Choroid plexus epithelial cell (primary cell): ENCODE measurements around the gene ZBTB7C.

Experiments used
- DNase-seq: peaks from one replicate; pipeline ENCODE4 v3.0.0-alpha.2; 2010; ENCODE audit warnings: low read depth
- H3K4me3 ChIP-seq: 2 replicates; pipeline ENCODE4 v1.5.1; 2011; ENCODE audit warnings: low read depth, mild to moderate bottlenecking, control low read depth, low read length, moderate library complexity
- TF ChIP-seq, protein P1 (sequence below): conservative IDR thresholded peaks from 2 replicates; pipeline ENCODE4 v1.5.1; 2011; ENCODE audit warnings: low read depth, mild to moderate bottlenecking, control low read depth, inconsistent platforms, low read length, moderate library complexity

ZBTB7C gene

DNA sequence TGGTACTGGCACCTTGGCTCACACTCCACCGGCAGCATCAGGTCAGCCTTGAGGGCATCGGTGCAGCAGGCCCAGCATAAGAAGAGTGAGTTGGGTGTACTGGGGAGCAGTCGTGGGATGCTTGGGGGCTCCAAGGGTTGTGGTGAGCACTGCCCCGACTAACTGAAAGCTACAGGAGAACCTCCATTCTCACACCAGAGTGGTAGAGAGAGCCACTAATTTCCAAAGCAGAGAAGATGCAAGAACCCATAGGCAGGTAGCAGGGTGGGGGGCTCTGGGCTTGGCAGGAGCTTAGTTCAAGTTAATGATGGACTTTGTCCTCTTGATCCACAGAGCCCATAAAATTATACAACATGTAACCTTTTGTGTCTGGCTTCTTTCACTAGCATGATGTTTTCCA, 330.7 kb downstream of the ZBTB7C start:
- H3K4me3 ChIP-seq: no peak overlapping the region
- no peak for DNase-seq
- TF ChIP-seq, protein P1, sequence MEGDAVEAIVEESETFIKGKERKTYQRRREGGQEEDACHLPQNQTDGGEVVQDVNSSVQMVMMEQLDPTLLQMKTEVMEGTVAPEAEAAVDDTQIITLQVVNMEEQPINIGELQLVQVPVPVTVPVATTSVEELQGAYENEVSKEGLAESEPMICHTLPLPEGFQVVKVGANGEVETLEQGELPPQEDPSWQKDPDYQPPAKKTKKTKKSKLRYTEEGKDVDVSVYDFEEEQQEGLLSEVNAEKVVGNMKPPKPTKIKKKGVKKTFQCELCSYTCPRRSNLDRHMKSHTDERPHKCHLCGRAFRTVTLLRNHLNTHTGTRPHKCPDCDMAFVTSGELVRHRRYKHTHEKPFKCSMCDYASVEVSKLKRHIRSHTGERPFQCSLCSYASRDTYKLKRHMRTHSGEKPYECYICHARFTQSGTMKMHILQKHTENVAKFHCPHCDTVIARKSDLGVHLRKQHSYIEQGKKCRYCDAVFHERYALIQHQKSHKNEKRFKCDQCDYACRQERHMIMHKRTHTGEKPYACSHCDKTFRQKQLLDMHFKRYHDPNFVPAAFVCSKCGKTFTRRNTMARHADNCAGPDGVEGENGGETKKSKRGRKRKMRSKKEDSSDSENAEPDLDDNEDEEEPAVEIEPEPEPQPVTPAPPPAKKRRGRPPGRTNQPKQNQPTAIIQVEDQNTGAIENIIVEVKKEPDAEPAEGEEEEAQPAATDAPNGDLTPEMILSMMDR: no peak

DNA sequence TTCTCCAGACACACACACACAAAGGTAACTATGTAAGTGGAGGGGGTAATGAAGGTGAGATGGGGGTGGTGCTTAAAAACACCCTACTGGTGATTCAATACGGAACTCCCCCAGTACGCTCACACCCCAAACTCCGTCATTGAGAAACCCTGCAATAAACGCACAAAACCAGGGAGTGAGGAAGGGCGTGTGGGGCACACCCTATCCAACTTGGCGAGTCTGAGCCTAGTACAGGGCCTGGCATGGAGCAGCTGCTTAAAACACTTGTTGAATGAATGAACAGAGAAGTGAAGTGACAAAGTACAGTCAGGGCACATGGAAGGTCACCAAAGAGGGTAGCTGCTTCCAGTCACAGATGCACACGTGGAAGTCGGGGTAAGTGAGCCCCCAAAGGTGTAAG, 331.9 kb downstream of the ZBTB7C start:
- no peak overlapping the region for H3K4me3 ChIP-seq
- DNase-seq: no peak
- TF ChIP-seq, protein P1: no peak

GRCh38 chr18:48076461-48076860, 332.7 kb downstream of the ZBTB7C start:
- TF ChIP-seq, protein P1: no peak
- no peak for DNase-seq
- H3K4me3 ChIP-seq: no peak overlapping the region

DNA sequence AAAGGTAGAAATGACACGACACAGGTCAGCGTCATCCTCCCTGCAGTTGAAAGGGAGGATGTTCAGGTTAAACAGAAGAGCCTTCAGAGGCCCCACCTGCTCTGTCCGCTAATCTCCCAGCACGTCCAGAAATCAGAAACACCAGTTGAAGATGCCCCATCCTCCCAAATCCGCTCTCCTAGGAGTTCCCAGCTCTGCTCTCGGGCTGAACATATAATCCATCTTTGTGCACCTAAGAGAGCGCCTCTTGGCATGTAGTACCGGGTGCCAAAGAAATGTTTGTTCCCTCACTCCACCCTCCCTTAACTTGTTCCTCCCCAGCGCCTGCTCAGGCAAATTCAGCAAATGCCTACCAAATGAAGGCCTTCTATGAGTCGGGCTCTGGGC, 333.5 kb downstream of the ZBTB7C start:
- TF ChIP-seq, protein P1: no peak

DNA sequence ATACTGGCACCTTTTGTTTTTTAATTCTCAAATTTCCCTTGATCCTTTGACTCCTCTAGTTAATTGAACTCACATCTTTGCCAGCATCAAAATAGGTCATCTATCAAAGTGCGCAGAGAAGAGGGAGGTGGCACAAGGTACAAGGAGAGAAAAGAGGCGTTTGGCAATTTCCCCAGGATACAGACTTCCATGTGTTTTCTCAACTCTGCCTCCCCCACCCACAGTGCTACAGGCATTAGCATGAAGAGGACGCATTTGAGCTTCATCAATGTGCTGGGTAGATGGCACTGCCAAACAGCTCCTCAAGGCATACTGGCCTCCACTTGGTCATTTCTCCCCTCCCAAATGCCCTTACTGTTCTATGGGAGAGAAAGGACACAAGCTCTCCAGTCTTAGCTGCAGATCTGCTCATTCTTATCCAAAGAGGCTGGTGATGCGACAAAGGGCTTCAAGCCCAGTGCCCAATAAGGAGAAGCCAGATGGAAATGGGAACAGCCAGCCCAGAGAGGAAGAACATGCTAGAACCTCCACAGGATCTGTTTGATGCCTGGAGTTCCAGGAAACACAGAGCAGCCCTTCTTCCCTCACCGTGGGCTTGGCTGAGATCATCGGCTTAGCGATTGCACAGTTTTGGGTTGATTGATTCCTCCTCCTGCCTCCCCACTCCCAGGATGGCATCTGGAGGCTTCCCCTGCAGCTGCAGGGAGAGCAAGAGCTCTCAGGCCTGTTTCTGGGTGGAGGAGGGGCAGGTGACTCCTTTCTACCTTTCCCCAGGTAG, 334.1 kb downstream of the ZBTB7C start:
- no peak overlapping the region for H3K4me3 ChIP-seq
- DNase-seq: no peak
- TF ChIP-seq, protein P1: no peak

More for the DNA sequence above, 333.5 kb downstream of the ZBTB7C start:
- no peak overlapping the region for H3K4me3 ChIP-seq
- no peak for DNase-seq

GRCh38 chr18:48073211-48073930, 335.8 kb downstream of the ZBTB7C start:
- H3K4me3 ChIP-seq: no peak overlapping the region
- TF ChIP-seq, protein P1: no peak
- no peak for DNase-seq
